GM12864 (cell line): ENCODE measurements around the gene IDUA.

Experiments
- DNase-seq: peaks from one replicate; pipeline ENCODE4 v3.0.0-alpha.2; 2011; ENCODE audit warnings: low read depth
- H3K4me3 ChIP-seq: 2 replicates; pipeline ENCODE4 v1.5.1; 2011; ENCODE audit warnings: mild to moderate bottlenecking, low read depth, low read length, control low read depth
- CTCF ChIP-seq: IDR thresholded peaks from 2 replicates; pipeline ENCODE4 v1.5.1; 2011; ENCODE audit warnings: low read depth, mild to moderate bottlenecking, moderate library complexity, low read length, control low read depth, inconsistent platforms; ENCODE audit errors: missing control alignments

Gene IDUA

GRCh38 chr4:1008840-1009541, 22.1 kb downstream of the IDUA start:
- no peak for TF ChIP-seq CTCF
- peak overlapping the region; percentile 70 for H3K4me3 ChIP-seq
- no peak for DNase-seq

GRCh38 chr4:1009542-1010394, 22.9 kb downstream of the IDUA start:
- no peak for TF ChIP-seq CTCF
- peak overlapping the region; percentile 70 for H3K4me3 ChIP-seq
- DNase-seq = no peak

GRCh38 chr4:1010395-1011021, 23.7 kb downstream of the IDUA start:
- no peak for TF ChIP-seq CTCF
- DNase-seq = no peak
- no peak overlapping the region for H3K4me3 ChIP-seq

- peak within 1 kb of the TSS; percentile 9 for H3K4me3 ChIP-seq
- no peak for TF ChIP-seq CTCF
- no peak for DNase-seq
These were observed 24.3 kb downstream of the IDUA start, which contains the start of gene FGFRL1 for GRCh38 chr4:1011022-1011665. Gene FGFRL1 (plus strand): TSS chr4:1011626. CDS start chr4:1012486, 860 bp downstream.

GRCh38 chr4:1011666-1012033, 24.8 kb downstream of the IDUA start:
- DNase-seq = no peak
- TF ChIP-seq CTCF = no peak
- H3K4me3 ChIP-seq = no peak overlapping the region

- no peak for TF ChIP-seq CTCF
These were observed 25.3 kb downstream of the IDUA start for GRCh38 chr4:1012034-1012739.

More at GRCh38 chr4:1012034-1012739, 25.3 kb downstream of the IDUA start:
- H3K4me3 ChIP-seq = peak overlapping the region; percentile 9
- no peak for DNase-seq
